ENCODE measurements around the gene SLC4A11. TPM values are rescaled to one million over a fixed set of nuclear protein-coding genes. Genes with fewer than 3 reads are reported as not detected.

Gene SLC4A11
- polyA plus RNA-seq, 1 donor from 2014 or later, result 0.19 TPM

- Histone ChIP-seq H4K20me1 (ENCODE audit: insufficient read depth) (no peaks in the 10 kb centered on the region), H3K27me3 (ENCODE audit: insufficient read depth, low read depth, low read length) (peaks cover 49% of the 10 kb centered on the region)
- no peak for TF ChIP-seq POLR2AphosphoS5 (IDR thresholded peaks at IDR 0.05)
- TF ChIP-seq CTCF (IDR thresholded peaks at IDR 0.05; ENCODE audit: poor library complexity, severe bottlenecking), result no peak
- no peak for TF ChIP-seq SMC3 (conservative IDR thresholded peaks at IDR 0.05; ENCODE audit: poor library complexity)
- TF ChIP-seq MXI1 (conservative IDR thresholded peaks at IDR 0.05; ENCODE audit: poor library complexity, severe bottlenecking), result no peak
- no peak for TF ChIP-seq RAD21 (conservative IDR thresholded peaks at IDR 0.05)
- TF ChIP-seq EP300 (conservative IDR thresholded peaks at IDR 0.05; ENCODE audit: poor library complexity, severe bottlenecking), result no peak
- no peak for TF ChIP-seq TAF1 (IDR thresholded peaks at IDR 0.05; ENCODE audit: low read depth)
- no peak for TF ChIP-seq REST (IDR thresholded peaks at IDR 0.05; ENCODE audit: borderline replicate concordance)
- TF ChIP-seq EZH2 (IDR thresholded peaks at IDR 0.05; ENCODE audit: borderline replicate concordance, insufficient read depth, low read length, poor library complexity, severe bottlenecking), result no peak
These were observed 6.2 kb upstream of the SLC4A11 start for GRCh38 chr20:3245156-3245555.

GRCh38 chr20:3244613-3245012 is 5.6 kb upstream of the SLC4A11 start:
- H3K9me2 ChIP-seq (ENCODE audit: insufficient read depth, low read length), result no peaks in the 10 kb centered on the region
- no peak overlapping the region for H3K27ac ChIP-seq (ENCODE audit: low read length)
- peaks cover 51% of the 10 kb centered on the region for H3K27me3 ChIP-seq (ENCODE audit: insufficient read depth, low read depth, low read length)

More at GRCh38 chr20:3245156-3245555, 6.2 kb upstream of the SLC4A11 start:
- H3K27ac ChIP-seq (ENCODE audit: low read length), result no peak overlapping the region
- H3K9me2 ChIP-seq (ENCODE audit: insufficient read depth, low read length), result no peaks in the 10 kb centered on the region
- H3K79me2 ChIP-seq (replicated peaks; ENCODE audit: insufficient read depth, low read length), result no peaks in the 10 kb centered on the region
- no peaks in the 10 kb centered on the region for H3K36me3 ChIP-seq (ENCODE audit: insufficient read depth, low read length)
- no peak overlapping the region for H3K9ac ChIP-seq (ENCODE audit: low read length)
- no peak overlapping the region for H2AFZ ChIP-seq (ENCODE audit: low read depth, low read length)
- no peaks in the 10 kb centered on the region for H3F3A ChIP-seq (ENCODE audit: insufficient read depth, low read length, poor library complexity, severe bottlenecking)
- no peaks in the 10 kb centered on the region for H3K9me3 ChIP-seq (ENCODE audit: low read length)
- H3K4me2 ChIP-seq (ENCODE audit: low read length), result no peak overlapping the region
- no peak overlapping the region for H3K4me3 ChIP-seq (ENCODE audit: low read length)

More at GRCh38 chr20:3244613-3245012, 5.6 kb upstream of the SLC4A11 start:
- Histone ChIP-seq H3K4me3 (ENCODE audit: low read length) (no peak overlapping the region), H3K9me3 (ENCODE audit: low read length) (no peaks in the 10 kb centered on the region), H2AFZ (ENCODE audit: low read depth, low read length) (no peak overlapping the region), H3F3A (ENCODE audit: insufficient read depth, low read length, poor library complexity, severe bottlenecking) (no peaks in the 10 kb centered on the region), H3K79me2 (replicated peaks; ENCODE audit: insufficient read depth, low read length) (no peaks in the 10 kb centered on the region), H3K9ac (ENCODE audit: low read length) (no peak overlapping the region), H4K20me1 (ENCODE audit: insufficient read depth) (no peaks in the 10 kb centered on the region), H3K4me2 (ENCODE audit: low read length) (no peak overlapping the region), H3K36me3 (ENCODE audit: insufficient read depth, low read length) (no peaks in the 10 kb centered on the region)
- TF ChIP-seq REST (IDR thresholded peaks at IDR 0.05; ENCODE audit: borderline replicate concordance), result no peak
- TF ChIP-seq RAD21 (conservative IDR thresholded peaks at IDR 0.05), result no peak
- TF ChIP-seq CTCF (IDR thresholded peaks at IDR 0.05; ENCODE audit: poor library complexity, severe bottlenecking), result no peak
- TF ChIP-seq TAF1 (IDR thresholded peaks at IDR 0.05; ENCODE audit: low read depth), result no peak
- no peak for TF ChIP-seq MXI1 (conservative IDR thresholded peaks at IDR 0.05; ENCODE audit: poor library complexity, severe bottlenecking)
- TF ChIP-seq EZH2 (IDR thresholded peaks at IDR 0.05; ENCODE audit: borderline replicate concordance, insufficient read depth, low read length, poor library complexity, severe bottlenecking), result no peak
- TF ChIP-seq SMC3 (conservative IDR thresholded peaks at IDR 0.05; ENCODE audit: poor library complexity), result no peak
- TF ChIP-seq POLR2AphosphoS5 (IDR thresholded peaks at IDR 0.05), result no peak
- TF ChIP-seq EP300 (conservative IDR thresholded peaks at IDR 0.05; ENCODE audit: poor library complexity, severe bottlenecking), result no peak
